NB4 (cell line): Measurements from ENCODE around the gene CAMSAP1.

Experiments
- POLR2A ChIP-seq: IDR thresholded peaks from 2 replicates; pipeline ENCODE4 v1.6.1; 2011; ENCODE audit warnings: mild to moderate bottlenecking; ENCODE audit not compliant: insufficient read length; ENCODE audit errors: extremely low read depth
- TF ChIP-seq, protein P1 (sequence below): IDR thresholded peaks from one replicate; pipeline ENCODE4 v1.5.1; 2012; ENCODE audit warnings: low read depth, low read length

DNA sequence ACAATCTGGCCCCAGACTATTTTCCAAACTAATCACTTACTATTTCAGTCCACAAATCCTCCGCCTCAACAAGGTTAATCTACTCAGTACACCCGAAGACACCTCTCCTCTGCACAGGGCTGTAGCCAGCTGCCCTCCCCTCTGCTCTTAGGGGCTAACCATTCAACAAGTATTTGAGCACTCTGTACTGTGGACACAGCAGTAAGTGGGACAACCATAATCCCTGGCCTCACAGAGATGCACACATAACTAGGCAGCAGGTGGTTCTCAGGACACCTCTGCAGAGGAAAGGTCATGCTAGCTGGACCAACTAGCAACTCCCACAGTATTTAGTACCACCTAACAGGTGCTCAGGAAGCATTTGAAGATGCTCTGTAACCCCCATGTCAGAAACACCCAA is 5.5 kb downstream of the CAMSAP1 start:
- no peak for TF ChIP-seq POLR2A
- TF ChIP-seq, protein P1, sequence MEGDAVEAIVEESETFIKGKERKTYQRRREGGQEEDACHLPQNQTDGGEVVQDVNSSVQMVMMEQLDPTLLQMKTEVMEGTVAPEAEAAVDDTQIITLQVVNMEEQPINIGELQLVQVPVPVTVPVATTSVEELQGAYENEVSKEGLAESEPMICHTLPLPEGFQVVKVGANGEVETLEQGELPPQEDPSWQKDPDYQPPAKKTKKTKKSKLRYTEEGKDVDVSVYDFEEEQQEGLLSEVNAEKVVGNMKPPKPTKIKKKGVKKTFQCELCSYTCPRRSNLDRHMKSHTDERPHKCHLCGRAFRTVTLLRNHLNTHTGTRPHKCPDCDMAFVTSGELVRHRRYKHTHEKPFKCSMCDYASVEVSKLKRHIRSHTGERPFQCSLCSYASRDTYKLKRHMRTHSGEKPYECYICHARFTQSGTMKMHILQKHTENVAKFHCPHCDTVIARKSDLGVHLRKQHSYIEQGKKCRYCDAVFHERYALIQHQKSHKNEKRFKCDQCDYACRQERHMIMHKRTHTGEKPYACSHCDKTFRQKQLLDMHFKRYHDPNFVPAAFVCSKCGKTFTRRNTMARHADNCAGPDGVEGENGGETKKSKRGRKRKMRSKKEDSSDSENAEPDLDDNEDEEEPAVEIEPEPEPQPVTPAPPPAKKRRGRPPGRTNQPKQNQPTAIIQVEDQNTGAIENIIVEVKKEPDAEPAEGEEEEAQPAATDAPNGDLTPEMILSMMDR = no peak
